Lower lobe of right lung (tissue), 2 donors: ENCODE results near the gene CCDC28B. TPM values are rescaled to one million over a fixed set of nuclear protein-coding genes. Genes with fewer than 3 reads are reported as not detected.

Experiments
- ATAC-seq, 2 donors: fragments of 200-7000 bp; cut with Tn5 transposase; one replicate each; pipeline ENCODE4 v1.9.1; 2020 to 2022; ENCODE audit warnings: mild to moderate bottlenecking in 2 of 2, moderate library complexity in 2 of 2
- DNase-seq: peaks from one replicate; pipeline ENCODE4 v3.0.0-alpha.2; 2020
- H3K27ac ChIP-seq: fragments of 200-600 bp; one replicate; pipeline ENCODE4 v1.8.0; 2022
- H3K27me3 ChIP-seq: fragments of 200-600 bp; one replicate; pipeline ENCODE4 v1.8.0; 2022; ENCODE audit warnings: low read depth
- H3K36me3 ChIP-seq: fragments of 200-600 bp; one replicate; pipeline ENCODE4 v1.8.0; 2022; ENCODE audit warnings: mild to moderate bottlenecking
- H3K4me1 ChIP-seq: fragments of 200-600 bp; one replicate; pipeline ENCODE4 v1.8.0; 2022
- H3K4me3 ChIP-seq: fragments of 200-600 bp; one replicate; pipeline ENCODE4 v1.8.0; 2022; ENCODE audit warnings: mild to moderate bottlenecking
- H3K9me3 ChIP-seq: fragments of 200-600 bp; one replicate; pipeline ENCODE4 v1.8.0; 2022
- intact Hi-C: fragments of 100-400 bp; cut with DNase I; formaldehyde crosslinking; loops from one replicate; pipeline ENCODE4 v1.11.0; 2022
- total RNA-seq: library from RNA; stranded (reverse); fragmentation: NEBNext Ultra II Directional; extraction: Animal tissue kit (Norgen Biotek cat#: 25700); gene quantifications from one replicate; pipeline ENCODE4 v1.2.1, GENCODE V29; 2021
- TF ChIP-seq, protein P1 (sequence below): fragments of 200-600 bp; IDR thresholded peaks from one replicate; pipeline ENCODE4 v1.8.0; 2022; ENCODE audit warnings: antibody characterized with exemption, mild to moderate bottlenecking
- donor health status: DM: no; HTN: yes; CAD: no; lungs with severe emphysema.

Gene CCDC28B
- total RNA-seq, 1 donor from 2014 or later: 3.3 TPM

DNA sequence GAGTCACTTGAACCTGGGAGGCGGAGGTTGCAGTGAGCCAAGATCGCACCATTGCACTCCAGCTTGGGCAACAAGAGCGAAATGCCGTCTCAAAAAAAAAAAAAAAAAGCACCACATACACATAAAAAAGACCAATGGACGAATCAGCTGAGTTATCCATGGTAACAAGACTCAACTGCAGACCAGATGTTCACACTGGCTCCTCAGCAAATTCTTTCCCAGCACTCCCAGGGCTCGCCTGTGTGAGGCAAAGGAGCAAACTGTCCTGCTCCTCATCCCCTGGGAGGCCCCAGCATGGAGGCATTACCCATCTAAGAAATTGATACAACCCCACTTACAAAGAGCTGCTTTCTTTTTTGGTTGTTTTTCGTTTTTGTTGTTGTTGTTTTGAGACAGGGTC lies 18.6 kb downstream of the CCDC28B start:
- H3K27me3 ChIP-seq: no peaks in the 10 kb centered on the region
- DNase-seq (no peak), ATAC-seq (no peak)
- H3K4me1 ChIP-seq: peaks cover 36% of the 10 kb centered on the region
- TF ChIP-seq, protein P1, sequence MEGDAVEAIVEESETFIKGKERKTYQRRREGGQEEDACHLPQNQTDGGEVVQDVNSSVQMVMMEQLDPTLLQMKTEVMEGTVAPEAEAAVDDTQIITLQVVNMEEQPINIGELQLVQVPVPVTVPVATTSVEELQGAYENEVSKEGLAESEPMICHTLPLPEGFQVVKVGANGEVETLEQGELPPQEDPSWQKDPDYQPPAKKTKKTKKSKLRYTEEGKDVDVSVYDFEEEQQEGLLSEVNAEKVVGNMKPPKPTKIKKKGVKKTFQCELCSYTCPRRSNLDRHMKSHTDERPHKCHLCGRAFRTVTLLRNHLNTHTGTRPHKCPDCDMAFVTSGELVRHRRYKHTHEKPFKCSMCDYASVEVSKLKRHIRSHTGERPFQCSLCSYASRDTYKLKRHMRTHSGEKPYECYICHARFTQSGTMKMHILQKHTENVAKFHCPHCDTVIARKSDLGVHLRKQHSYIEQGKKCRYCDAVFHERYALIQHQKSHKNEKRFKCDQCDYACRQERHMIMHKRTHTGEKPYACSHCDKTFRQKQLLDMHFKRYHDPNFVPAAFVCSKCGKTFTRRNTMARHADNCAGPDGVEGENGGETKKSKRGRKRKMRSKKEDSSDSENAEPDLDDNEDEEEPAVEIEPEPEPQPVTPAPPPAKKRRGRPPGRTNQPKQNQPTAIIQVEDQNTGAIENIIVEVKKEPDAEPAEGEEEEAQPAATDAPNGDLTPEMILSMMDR: no peak
- H3K4me3 ChIP-seq: no peak overlapping the region
- peaks cover 44% of the 10 kb centered on the region for H3K36me3 ChIP-seq
- H3K27ac ChIP-seq: no peak overlapping the region
- intact Hi-C loops: no loop called here
- no peaks in the 10 kb centered on the region for H3K9me3 ChIP-seq

DNA sequence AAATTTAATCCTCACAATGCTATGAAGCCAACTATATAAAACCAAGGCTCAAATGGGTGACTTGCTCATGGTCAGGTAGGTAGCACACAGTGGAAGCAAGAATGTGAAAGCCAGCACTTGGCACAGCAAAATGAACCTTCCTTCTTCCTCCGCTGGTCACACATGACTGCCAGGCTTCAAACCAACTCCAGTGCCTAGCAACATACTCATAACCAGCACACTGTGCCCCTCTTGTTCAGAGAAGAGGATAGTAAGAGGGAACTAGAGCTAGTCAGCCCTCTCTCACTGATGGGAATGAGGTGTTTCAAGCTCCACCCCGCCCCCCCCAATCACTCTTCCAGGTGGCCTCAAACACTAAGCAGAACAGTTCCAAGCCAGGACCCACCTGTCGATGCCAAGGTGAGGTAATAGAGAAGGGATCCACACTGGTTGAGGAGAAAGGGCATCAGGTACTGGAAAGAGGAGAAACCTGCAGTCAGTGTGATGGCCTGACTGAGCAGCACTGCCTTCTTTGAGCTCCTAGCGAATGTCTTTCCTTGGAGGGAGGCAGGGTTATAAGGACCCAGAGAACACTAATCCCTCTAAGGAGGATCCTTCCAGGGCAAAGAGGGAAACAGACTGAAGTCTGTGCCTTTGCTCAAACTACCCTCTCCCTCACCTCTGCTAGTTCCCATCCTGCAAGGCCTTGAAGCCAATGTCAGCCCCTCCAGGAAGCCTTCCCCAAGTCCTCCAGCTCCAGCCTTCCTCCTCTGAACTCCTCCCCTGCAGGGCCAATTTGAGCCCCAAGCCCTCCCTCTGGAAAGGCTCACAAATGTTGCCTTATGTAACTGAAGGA lies 20.6 kb downstream of the CCDC28B start:
- Histone ChIP-seq H3K4me1 (peaks cover 37% of the 10 kb centered on the region), H3K27ac (peak overlapping the region; percentile 94), H3K27me3 (no peaks in the 10 kb centered on the region), H3K4me3 (peak overlapping the region; percentile 92), H3K36me3 (peaks cover 45% of the 10 kb centered on the region), H3K9me3 (no peaks in the 10 kb centered on the region)
- intact Hi-C loops: no loop called here
- no peak for ATAC-seq
- no peak for DNase-seq
- TF ChIP-seq, protein P1: no peak

DNA sequence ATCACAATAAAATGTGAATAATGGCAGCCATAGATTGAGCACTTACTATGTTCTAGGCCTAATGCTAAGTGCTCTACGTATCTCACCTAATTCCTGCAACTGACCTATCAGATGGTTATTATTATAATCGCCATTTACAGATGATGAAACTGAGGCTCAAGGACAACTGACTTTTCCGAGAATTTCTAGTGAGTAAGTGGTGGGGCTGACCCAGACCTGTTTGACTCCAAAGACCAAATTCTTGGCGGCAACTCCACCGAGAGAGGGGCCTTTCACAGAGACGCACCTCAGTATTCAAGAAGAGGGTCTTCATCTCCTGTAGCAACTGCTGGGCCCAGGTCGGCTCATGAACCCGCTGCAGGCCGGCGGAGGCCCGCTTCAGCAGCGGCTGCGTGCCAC lies 21.2 kb downstream of the CCDC28B start:
- ATAC-seq: no peak

DNA sequence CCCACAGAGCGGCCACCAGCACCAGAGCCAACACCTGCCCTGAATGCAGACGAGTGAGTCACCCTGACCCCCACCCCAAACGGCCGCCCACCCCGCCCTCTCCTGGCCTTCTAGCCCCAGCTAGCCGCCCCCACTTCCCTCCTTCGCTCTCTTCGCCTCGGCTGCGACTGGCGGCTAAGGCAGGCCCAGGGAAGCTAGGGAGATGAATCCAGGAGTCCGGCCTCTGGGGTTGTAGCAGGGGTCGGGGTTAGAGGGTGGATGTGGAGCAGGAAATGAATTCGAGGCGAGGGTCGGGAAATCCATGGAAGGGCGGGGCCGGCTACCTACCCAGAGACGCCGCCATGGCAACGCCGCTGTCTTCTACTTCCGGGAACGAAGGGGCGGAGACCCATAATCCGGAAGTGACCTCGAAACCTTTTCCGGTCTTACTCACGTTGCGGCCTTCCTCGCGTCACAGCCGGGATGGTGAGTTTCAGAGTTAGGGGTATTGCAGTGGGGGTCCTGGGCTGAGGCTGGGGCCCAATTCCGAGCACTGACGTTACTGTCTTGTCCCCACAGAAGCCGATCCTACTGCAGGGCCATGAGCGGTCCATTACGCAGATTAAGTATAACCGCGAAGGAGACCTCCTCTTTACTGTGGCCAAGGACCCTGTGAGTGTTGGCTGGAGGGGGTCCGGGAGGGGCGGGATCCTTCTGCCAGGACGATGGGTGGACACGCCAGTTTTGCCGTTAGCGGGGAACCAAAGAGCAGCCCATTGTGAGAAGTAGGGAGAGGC lies 21.8 kb downstream of the CCDC28B start, which contains the start of the genes EIF3I and TMEM234:
Gene EIF3I, plus strand, starts transcription at position 428 of the 776 bp plus-strand sequence. Its CDS starts 35 bp downstream, at position 463.
Gene TMEM234, minus strand, starts transcription at position 374 of the 776 bp plus-strand sequence. Its CDS starts 31 bp downstream, at position 343.
- intact Hi-C loops: no loop called here
- Histone ChIP-seq H3K4me1 (peaks cover 32% of the 10 kb centered on the region), H3K4me3 (peak within 1 kb of the TSS; percentile 92), H3K27me3 (no peaks in the 10 kb centered on the region), H3K36me3 (peaks cover 45% of the 10 kb centered on the region), H3K27ac (peak within 1 kb of the TSS; percentile 94), H3K9me3 (no peaks in the 10 kb centered on the region)
- TF ChIP-seq, protein P1: no peak
- DNase-seq: peak; percentile 94
- peak; percentile 95 to 99 for ATAC-seq

More for the DNA sequence above, 21.2 kb downstream of the CCDC28B start:
- DNase-seq: no peak
- peaks cover 32% of the 10 kb centered on the region for H3K4me1 ChIP-seq
- H3K36me3 ChIP-seq: peaks cover 45% of the 10 kb centered on the region
- TF ChIP-seq, protein P1: no peak
- peak overlapping the region; percentile 94 for H3K27ac ChIP-seq
- no peaks in the 10 kb centered on the region for H3K27me3 ChIP-seq
- intact Hi-C loops: no loop called here
- H3K4me3 ChIP-seq: peak overlapping the region; percentile 92
- H3K9me3 ChIP-seq: no peaks in the 10 kb centered on the region

DNA sequence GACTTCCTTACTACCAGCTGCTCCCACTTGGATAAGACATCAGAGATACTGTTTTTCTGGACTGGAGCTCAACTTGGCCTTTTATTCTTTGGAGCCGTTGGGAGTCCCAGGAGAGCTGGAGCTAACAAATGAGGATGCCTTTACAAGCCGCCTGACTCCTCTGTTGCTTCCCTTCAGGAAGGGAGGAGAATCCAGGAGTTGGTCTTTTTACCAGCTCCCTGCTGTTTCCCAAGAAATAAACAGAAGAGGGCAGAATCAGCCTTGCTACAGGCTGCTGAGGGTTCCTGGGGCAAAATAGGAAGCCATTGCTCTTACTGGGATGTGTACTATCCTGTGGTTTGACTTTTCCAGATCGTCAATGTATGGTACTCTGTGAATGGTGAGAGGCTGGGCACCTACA lies 23.3 kb downstream of the CCDC28B start:
- H3K4me1 ChIP-seq: peaks cover 32% of the 10 kb centered on the region
- intact Hi-C loops: no loop called here
- peak overlapping the region; percentile 94 for H3K27ac ChIP-seq
- ATAC-seq (no peak), DNase-seq (no peak)
- no peaks in the 10 kb centered on the region for H3K9me3 ChIP-seq
- H3K36me3 ChIP-seq: peaks cover 53% of the 10 kb centered on the region
- no peaks in the 10 kb centered on the region for H3K27me3 ChIP-seq
- TF ChIP-seq, protein P1: no peak
- H3K4me3 ChIP-seq: peak overlapping the region; percentile 92
